KOPT-K1 (cell line): ENCODE results near the gene SLC8A2.

Source experiments
- H3K27ac ChIP-seq: fragments of 200-600 bp; sonication (generic); 2 replicates; pipeline ENCODE4 v1.5.1; 2016; ENCODE audit warnings: antibody characterized with exemption, mild to moderate bottlenecking, low read depth, low read length; ENCODE audit not compliant: poor library complexity, severe bottlenecking
- H3K36me3 ChIP-seq: fragments of 200-600 bp; sonication (generic); 2 replicates; pipeline ENCODE4 v1.5.1; 2017; ENCODE audit warnings: antibody characterized with exemption, mild to moderate bottlenecking, low read length, moderate library complexity; ENCODE audit not compliant: insufficient read depth
- H3K9me3 ChIP-seq: fragments of 200-600 bp; sonication (generic); 2 replicates; pipeline ENCODE4 v1.5.1; 2017; ENCODE audit warnings: antibody characterized with exemption, low read length, mild to moderate bottlenecking; ENCODE audit not compliant: insufficient read depth, poor library complexity, severe bottlenecking

The SLC8A2 gene

GRCh38 chr19:47509170-47509847, 37.6 kb upstream of the SLC8A2 start:
- peaks cover 29% of the 10 kb centered on the region for H3K36me3 ChIP-seq
- H3K9me3 ChIP-seq = no peaks in the 10 kb centered on the region
- H3K27ac ChIP-seq = no peak overlapping the region

- H3K9me3 ChIP-seq = no peaks in the 10 kb centered on the region
- H3K27ac ChIP-seq = no peak overlapping the region
- peaks cover 35% of the 10 kb centered on the region for H3K36me3 ChIP-seq
These were observed 37.0 kb upstream of the SLC8A2 start for GRCh38 chr19:47508721-47509120.

- H3K27ac ChIP-seq = no peak overlapping the region
- H3K9me3 ChIP-seq = no peaks in the 10 kb centered on the region
- H3K36me3 ChIP-seq = peaks cover 42% of the 10 kb centered on the region
These were observed 36.3 kb upstream of the SLC8A2 start for GRCh38 chr19:47507924-47508553.

- H3K9me3 ChIP-seq = no peaks in the 10 kb centered on the region
- H3K27ac ChIP-seq = no peak overlapping the region
- peaks cover 51% of the 10 kb centered on the region for H3K36me3 ChIP-seq
These were observed 35.3 kb upstream of the SLC8A2 start for GRCh38 chr19:47507012-47507411.

- Histone ChIP-seq H3K9me3 (no peaks in the 10 kb centered on the region), H3K27ac (no peak overlapping the region), H3K36me3 (peaks cover 56% of the 10 kb centered on the region)
These were observed 34.8 kb upstream of the SLC8A2 start for GRCh38 chr19:47506459-47506858.

GRCh38 chr19:47505506-47505905, 33.8 kb upstream of the SLC8A2 start:
- no peaks in the 10 kb centered on the region for H3K9me3 ChIP-seq
- H3K36me3 ChIP-seq = peaks cover 59% of the 10 kb centered on the region
- no peak overlapping the region for H3K27ac ChIP-seq

- Histone ChIP-seq H3K27ac (no peak overlapping the region), H3K9me3 (no peaks in the 10 kb centered on the region), H3K36me3 (peaks cover 75% of the 10 kb centered on the region)
These were observed 32.1 kb upstream of the SLC8A2 start for GRCh38 chr19:47503826-47504150.

- H3K27ac ChIP-seq = no peak overlapping the region
- H3K36me3 ChIP-seq = peaks cover 80% of the 10 kb centered on the region
- no peaks in the 10 kb centered on the region for H3K9me3 ChIP-seq
These were observed 31.6 kb upstream of the SLC8A2 start for GRCh38 chr19:47503130-47503825.

GRCh38 chr19:47499863-47500830, 28.5 kb upstream of the SLC8A2 start:
- H3K36me3 ChIP-seq = peaks cover 94% of the 10 kb centered on the region
- H3K9me3 ChIP-seq = no peaks in the 10 kb centered on the region
- no peak overlapping the region for H3K27ac ChIP-seq

GRCh38 chr19:47499371-47499770, 27.7 kb upstream of the SLC8A2 start:
- peaks cover 92% of the 10 kb centered on the region for H3K36me3 ChIP-seq
- no peaks in the 10 kb centered on the region for H3K9me3 ChIP-seq
- no peak overlapping the region for H3K27ac ChIP-seq

- no peaks in the 10 kb centered on the region for H3K9me3 ChIP-seq
- H3K27ac ChIP-seq = no peak overlapping the region
- H3K36me3 ChIP-seq = peaks cover 90% of the 10 kb centered on the region
These were observed 26.9 kb upstream of the SLC8A2 start for GRCh38 chr19:47498561-47498960.

- H3K27ac ChIP-seq = no peak overlapping the region
- H3K36me3 ChIP-seq = peaks cover 90% of the 10 kb centered on the region
- H3K9me3 ChIP-seq = no peaks in the 10 kb centered on the region
These were observed 26.3 kb upstream of the SLC8A2 start for GRCh38 chr19:47497821-47498520.

GRCh38 chr19:47497050-47497766, 25.5 kb upstream of the SLC8A2 start:
- H3K27ac ChIP-seq = no peak overlapping the region
- no peaks in the 10 kb centered on the region for H3K9me3 ChIP-seq
- peaks cover 88% of the 10 kb centered on the region for H3K36me3 ChIP-seq
